Gastroesophageal sphincter (tissue), 4 donors: ENCODE data around the gene UBL5. TPM values are rescaled to one million over a fixed set of nuclear protein-coding genes. Genes with fewer than 3 reads are reported as not detected.

Experiments
- ATAC-seq: fragments of 150-250 bp; one replicate; pipeline ENCODE4 v1.9.1; 2016; ENCODE audit warnings: mild to moderate bottlenecking, moderate library complexity
- H3K27ac ChIP-seq, 4 donors: fragments of 200-600 bp; sonication (generic) in 3 of 4; 1 replicate in 3 of 4; 2 replicates in 1 of 4; pipeline ENCODE4 v1.5.1; 2016 to 2019
- H3K27me3 ChIP-seq: fragments of 200-600 bp; sonication (generic); one replicate; pipeline ENCODE4 v1.5.1; 2019
- H3K36me3 ChIP-seq, 2 donors: fragments of 200-600 bp; sonication (generic); one replicate each; pipeline ENCODE4 v1.5.1; 2019; ENCODE audit warnings: control low read depth in 1 of 2
- H3K4me1 ChIP-seq, 3 donors: fragments of 200-600 bp; sonication (generic); 1 replicate in 2 of 3; 2 replicates in 1 of 3; pipeline ENCODE4 v1.5.1; 2016 to 2019; ENCODE audit warnings: control low read depth in 2 of 3
- H3K4me3 ChIP-seq, 2 donors: fragments of 200-600 bp; sonication (generic); one replicate each; pipeline ENCODE4 v1.5.1; 2019; ENCODE audit warnings: mild to moderate bottlenecking in 1 of 2, moderate library complexity in 1 of 2
- H3K9me3 ChIP-seq, 3 donors: fragments of 200-600 bp; sonication (generic); one replicate each; pipeline ENCODE4 v1.5.1; 2017 to 2019; ENCODE audit warnings: control low read depth in 2 of 3
- EP300 ChIP-seq: sonication (generic); formaldehyde crosslinking; IDR thresholded peaks from one replicate; pipeline ENCODE4 v1.6.1; 2017; ENCODE audit warnings: antibody characterized with exemption, mild to moderate bottlenecking
- POLR2A ChIP-seq, 2 donors: fragments of 450-650 bp; IDR thresholded peaks; one replicate each; pipeline ENCODE4 v1.6.1; 2017; ENCODE audit warnings: antibody characterized with exemption in 2 of 2, mild to moderate bottlenecking in 2 of 2, moderate library complexity in 1 of 2
- POLR2AphosphoS5 ChIP-seq: sonication (generic); formaldehyde crosslinking; IDR thresholded peaks from one replicate; pipeline ENCODE4 v1.6.1; 2017; ENCODE audit warnings: antibody characterized with exemption
- WGBS, 2 donors: methylation state at CpG; one replicate each; pipeline ENCODE4 v1.1.5; 2018; ENCODE audit warnings: low coverage in 1 of 2; 5-methylcytosine and 5-hydroxymethylcytosine counted together
- total RNA-seq, 4 donors: library from RNA; depleted of rRNA; stranded (reverse); fragments of >200 nt; gene quantifications; one replicate each; pipeline ENCODE4 v1.1.0, GENCODE V29; 2016
- TF ChIP-seq, protein P1 (sequence below), 4 experiments: fragments of 200-600 bp in 2 of 4; fragments of 450-650 bp in 2 of 4; sonication (generic) in 1 of 4; IDR thresholded peaks; one replicate each; pipeline ENCODE4 v1.5.1; 2017 to 2019; ENCODE audit warnings: antibody characterized with exemption in 4 of 4, mild to moderate bottlenecking in 2 of 4, moderate library complexity in 2 of 4

Gene UBL5
- total RNA-seq, 4 donors from 2014 or later = 420 to 701 (median 653) TPM

DNA sequence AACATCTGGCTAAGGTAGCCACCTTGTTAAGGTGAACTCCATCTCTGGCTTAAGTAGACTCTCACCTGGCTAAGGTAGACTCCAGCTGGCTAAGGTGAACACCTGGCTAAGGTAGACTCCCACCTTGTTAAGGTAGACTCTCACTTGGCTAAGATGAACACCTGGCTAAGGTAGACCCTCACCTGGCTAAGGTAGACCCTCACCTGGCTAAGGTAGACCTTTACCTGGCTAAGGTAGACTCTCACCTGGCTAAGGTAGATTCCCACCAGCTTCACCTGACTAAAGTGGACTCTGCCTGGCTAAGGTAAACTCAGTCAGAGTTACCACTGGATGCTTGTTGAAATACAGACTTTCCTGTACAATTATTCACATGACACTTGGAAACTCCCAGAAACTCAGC is 31.0 kb downstream of the UBL5 start:
- H3K4me3 ChIP-seq = no peak overlapping the region
- H3K4me1 ChIP-seq = no peaks in the 10 kb centered on the region
- no peak overlapping the region for H3K27ac ChIP-seq
- H3K9me3 ChIP-seq = no peaks in the 10 kb centered on the region
- ATAC-seq = no peak
- peaks cover 0 to 19% of the 10 kb centered on the region in 2 donors for H3K36me3 ChIP-seq
- TF ChIP-seq, protein P1, sequence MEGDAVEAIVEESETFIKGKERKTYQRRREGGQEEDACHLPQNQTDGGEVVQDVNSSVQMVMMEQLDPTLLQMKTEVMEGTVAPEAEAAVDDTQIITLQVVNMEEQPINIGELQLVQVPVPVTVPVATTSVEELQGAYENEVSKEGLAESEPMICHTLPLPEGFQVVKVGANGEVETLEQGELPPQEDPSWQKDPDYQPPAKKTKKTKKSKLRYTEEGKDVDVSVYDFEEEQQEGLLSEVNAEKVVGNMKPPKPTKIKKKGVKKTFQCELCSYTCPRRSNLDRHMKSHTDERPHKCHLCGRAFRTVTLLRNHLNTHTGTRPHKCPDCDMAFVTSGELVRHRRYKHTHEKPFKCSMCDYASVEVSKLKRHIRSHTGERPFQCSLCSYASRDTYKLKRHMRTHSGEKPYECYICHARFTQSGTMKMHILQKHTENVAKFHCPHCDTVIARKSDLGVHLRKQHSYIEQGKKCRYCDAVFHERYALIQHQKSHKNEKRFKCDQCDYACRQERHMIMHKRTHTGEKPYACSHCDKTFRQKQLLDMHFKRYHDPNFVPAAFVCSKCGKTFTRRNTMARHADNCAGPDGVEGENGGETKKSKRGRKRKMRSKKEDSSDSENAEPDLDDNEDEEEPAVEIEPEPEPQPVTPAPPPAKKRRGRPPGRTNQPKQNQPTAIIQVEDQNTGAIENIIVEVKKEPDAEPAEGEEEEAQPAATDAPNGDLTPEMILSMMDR (IDR thresholded peaks at IDR 0.05) = no peak
- no peak for TF ChIP-seq POLR2AphosphoS5
- no peak for TF ChIP-seq EP300
- H3K27me3 ChIP-seq = no peaks in the 10 kb centered on the region

DNA sequence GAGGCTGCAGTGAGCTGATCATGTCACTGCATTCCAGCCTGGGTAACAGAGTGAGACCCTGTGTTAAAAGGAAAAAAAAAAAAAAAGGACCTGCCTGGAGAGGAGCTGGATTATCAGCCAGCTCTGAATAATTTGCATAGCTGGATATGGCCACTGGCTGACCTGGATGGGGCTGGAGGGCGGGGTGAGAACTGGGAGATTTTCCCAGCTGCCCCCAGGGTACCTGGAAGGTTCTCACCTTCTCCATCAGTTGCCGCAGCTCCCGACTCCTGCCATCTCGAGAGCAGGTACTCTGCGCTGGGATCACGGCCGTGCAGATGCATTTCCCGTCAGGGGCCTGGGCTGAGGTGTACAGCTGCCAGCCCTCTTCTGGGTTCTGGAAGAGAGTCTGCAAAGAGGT is 32.7 kb downstream of the UBL5 start:
- peaks cover 0 to 11% of the 10 kb centered on the region in 2 donors for H3K36me3 ChIP-seq
- WGBS, 2 donors = 83% methylated on average over 3 of the region's 8 CpGs; no CpG with 5 or more reads in 1 of the 2 donors
- H3K27ac ChIP-seq = no peak overlapping the region
- H3K4me3 ChIP-seq = no peak overlapping the region
- no peaks in the 10 kb centered on the region for H3K27me3 ChIP-seq
- ATAC-seq = no peak
- TF ChIP-seq POLR2AphosphoS5 = no peak
- TF ChIP-seq EP300 = no peak
- TF ChIP-seq, protein P1 (IDR thresholded peaks at IDR 0.05) = no peak
- no peak for TF ChIP-seq POLR2A (IDR thresholded peaks at IDR 0.05)
- H3K4me1 ChIP-seq = no peaks in the 10 kb centered on the region
- no peaks in the 10 kb centered on the region for H3K9me3 ChIP-seq

DNA sequence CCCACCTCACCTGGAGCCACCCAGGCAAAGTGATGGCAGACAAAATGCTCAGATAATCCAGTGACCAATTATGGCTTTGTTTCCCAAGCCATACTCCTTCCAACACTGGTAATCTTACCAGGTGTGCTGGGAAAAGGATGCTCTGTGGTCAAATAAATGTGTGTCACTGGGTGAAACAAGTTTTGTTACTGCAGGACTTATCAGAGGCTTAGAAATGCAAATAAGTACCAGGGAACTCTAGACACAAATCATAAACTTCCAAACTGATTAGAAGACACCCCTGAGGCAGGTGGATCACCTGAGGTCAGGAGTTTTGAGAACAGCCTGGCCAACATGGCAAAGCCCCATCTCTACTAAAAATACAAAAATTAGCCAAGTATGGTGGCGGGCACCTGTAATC is 33.8 kb downstream of the UBL5 start:
- Histone ChIP-seq H3K27ac (no peak overlapping the region), H3K36me3 (peaks cover 0 to 11% of the 10 kb centered on the region in 2 donors), H3K9me3 (no peaks in the 10 kb centered on the region), H3K27me3 (no peaks in the 10 kb centered on the region), H3K4me1 (no peaks in the 10 kb centered on the region), H3K4me3 (no peak overlapping the region)
- ATAC-seq = no peak
- TF ChIP-seq, protein P1 (IDR thresholded peaks at IDR 0.05) = no peak
- no CpG with 5 or more reads among the region's 1 CpG for WGBS, 2 donors

DNA sequence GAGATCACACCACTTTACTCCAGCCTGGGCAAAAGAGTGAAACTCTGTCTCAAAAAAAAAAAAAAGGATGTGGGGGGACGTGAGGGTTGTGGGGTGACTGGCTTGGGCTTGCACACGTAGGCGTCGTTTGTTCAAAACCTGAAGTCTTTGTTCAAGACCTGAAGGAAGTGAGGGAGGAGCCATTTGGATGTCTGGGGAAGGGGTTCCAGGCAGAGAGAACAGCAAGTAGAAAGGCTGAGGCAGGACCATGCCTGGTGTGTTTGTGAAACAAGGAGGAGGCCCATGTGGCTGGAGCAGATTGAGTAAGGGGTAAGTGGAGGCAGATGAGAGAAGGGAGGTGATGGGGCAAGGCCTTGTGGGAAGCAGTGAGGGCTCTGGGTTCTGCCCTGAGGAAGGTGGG is 35.2 kb downstream of the UBL5 start:
- H3K9me3 ChIP-seq = no peaks in the 10 kb centered on the region
- 59 to 87% methylated on average over 4 of the region's 4 CpGs for WGBS, 2 donors
- no peak overlapping the region for H3K27ac ChIP-seq
- H3K27me3 ChIP-seq = no peaks in the 10 kb centered on the region
- no peak overlapping the region for H3K4me3 ChIP-seq
- TF ChIP-seq POLR2A (IDR thresholded peaks at IDR 0.05) (no peak), EP300 (no peak), POLR2AphosphoS5 (no peak)
- TF ChIP-seq, protein P1 (IDR thresholded peaks at IDR 0.05) = no peak
- no peaks in the 10 kb centered on the region for H3K4me1 ChIP-seq
- ATAC-seq = no peak
- H3K36me3 ChIP-seq = peaks cover 0 to under 1% of the 10 kb centered on the region in 2 donors

DNA sequence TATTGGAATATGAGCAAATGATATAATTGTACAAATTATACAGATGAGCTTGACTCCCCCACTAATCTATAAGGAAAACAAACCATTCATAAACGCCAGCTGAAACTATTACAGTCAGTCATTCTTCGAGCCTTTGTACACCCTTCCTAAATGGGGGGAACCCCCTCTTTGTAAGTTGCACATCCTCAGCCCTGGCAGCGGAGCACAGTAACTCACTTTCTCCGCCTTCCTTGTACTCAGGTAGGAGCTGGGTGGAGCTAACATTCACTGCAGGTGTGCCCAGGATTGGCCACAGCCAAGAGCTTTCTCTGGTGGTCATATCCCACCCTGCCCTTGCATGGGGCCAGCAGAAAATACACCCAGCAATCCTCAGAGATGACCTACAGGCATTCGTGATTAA is 36.0 kb downstream of the UBL5 start:
- 71 to 83% methylated on average over 4 to 5 of the region's 5 CpGs for WGBS, 2 donors
- no peaks in the 10 kb centered on the region for H3K36me3 ChIP-seq

More for the DNA sequence above, 36.0 kb downstream of the UBL5 start:
- TF ChIP-seq EP300 (no peak), POLR2A (IDR thresholded peaks at IDR 0.05) (no peak), POLR2AphosphoS5 (no peak)
- TF ChIP-seq, protein P1 (IDR thresholded peaks at IDR 0.05) = no peak
- no peak overlapping the region for H3K4me3 ChIP-seq
- no peaks in the 10 kb centered on the region for H3K9me3 ChIP-seq
- no peak for ATAC-seq
- no peak overlapping the region for H3K27ac ChIP-seq
- no peaks in the 10 kb centered on the region for H3K4me1 ChIP-seq
- no peaks in the 10 kb centered on the region for H3K27me3 ChIP-seq
